RKO (cell line): ENCODE data around the gene PROK2.

Source experiments
- DNase-seq: peaks from one replicate; pipeline ENCODE4 v3.0.0-alpha.2; 2016; ENCODE audit warnings: low spot score

The PROK2 gene

GRCh38 chr3:71734881-71735280, 50.1 kb downstream of the PROK2 start:
- DNase-seq, result no peak

GRCh38 chr3:71733319-71733718, 51.6 kb downstream of the PROK2 start:
- DNase-seq, result no peak

DNA sequence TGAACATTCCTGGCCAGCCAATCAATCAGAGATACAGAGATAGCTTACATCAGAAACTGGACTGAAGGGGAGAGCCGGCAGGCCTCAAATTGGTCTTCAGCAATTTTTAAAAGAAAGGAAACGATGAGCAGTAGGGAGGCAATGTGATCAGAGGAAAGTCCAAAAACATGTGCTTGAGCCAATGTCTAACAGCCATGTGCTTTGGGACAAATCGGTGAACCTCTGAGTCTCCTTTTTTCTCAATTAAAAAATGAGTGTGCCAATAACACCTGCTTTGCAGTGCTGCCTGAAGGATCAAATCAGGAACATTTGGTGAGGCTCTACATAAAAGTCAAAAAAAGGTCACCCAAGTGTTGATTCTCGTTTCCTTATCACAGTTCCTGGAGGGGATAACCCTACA, 52.3 kb downstream of the PROK2 start:
- no peak for DNase-seq

DNA sequence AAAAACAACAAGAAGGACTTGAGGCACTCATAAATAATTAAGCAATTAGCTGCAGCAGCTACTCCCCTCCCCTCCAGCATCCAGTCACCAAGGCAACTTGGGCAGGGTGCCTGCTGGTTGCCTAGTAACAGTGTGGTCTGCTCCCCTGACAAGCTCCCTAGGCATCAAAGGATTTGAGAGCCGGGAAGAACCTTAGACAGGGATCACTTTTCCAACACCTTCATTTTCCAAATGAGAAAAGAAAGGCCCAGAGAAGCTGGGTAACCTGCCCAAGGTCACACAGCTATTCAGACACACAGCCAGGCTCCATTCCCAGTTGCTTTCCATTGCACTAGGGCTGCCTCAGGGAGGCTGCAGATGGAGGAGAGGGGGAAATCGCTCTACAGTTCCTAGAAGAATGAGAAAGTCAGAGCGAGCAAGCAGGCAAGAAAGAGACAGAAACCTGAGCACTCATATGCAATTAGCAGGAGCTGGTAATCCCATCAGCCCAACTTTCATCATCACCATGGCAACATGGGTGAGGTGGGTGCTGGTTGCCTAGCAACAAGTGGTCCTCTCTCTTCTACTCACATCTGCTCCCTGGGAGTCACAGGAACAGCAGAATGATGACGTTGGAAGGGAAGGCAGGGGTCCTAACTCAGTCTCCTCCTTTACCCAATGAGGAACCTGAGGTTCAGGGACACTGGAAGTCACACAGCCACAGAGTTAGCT, 56.2 kb downstream of the PROK2 start:
- peak; percentile 30 for DNase-seq

DNA sequence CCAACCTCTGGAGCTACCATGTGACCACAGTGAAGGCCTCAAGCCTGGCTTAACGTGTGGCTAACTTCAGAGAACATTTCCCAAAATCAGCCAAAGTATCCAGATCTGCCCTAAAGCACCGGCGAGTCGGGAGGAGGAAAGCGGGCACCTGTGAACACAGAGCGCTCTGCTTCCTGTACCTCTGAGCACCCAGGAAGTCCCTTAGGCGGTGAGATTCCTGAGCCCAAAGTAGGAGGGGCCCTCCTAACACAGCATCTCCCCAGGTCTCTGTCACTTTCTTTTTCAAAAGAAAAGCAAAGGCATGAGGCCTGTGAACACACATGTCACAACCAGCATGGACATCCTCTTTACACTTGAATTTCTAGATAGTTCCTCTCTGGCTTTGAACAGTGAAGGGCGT, 58.8 kb downstream of the PROK2 start:
- no peak for DNase-seq

DNA sequence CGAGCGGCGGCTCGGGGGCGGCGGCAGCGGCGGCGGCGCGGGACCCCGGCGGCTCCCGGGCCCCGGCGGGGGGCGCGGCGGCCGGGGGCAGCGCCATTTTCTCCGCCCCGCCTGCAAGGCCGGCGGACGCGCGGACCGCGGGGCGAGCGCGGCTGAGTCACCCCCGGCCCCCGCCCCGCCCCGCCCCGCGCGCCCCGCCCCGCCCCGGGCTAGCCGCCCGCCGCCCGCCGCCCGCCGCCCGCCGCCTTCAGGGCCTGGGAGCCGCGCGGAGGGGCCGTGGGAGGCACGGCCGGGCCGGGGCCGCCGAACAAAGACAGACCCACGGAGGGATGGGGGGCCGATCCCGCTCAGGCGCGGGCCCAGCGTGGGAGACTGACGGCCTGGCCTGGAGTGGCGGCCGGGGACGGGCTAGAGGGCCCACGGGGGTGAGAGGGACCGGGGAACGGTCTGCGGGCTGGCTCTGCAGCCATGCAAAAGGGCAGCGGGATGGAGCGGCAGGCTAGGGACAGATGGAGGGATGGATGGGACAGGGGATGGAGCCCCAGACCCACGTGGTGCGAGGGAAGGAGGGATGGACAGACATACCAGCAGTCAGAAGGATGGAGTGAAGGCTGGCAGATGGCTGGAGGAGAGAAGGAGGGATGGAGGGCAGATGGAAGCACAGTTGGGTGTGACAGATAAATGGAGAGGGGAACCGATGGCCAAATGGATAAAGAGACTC, 59.5 kb downstream of the PROK2 start, which contains the start of gene EIF4E3:
Gene EIF4E3 (minus strand): TSS at position 132 of the 721 bp plus-strand sequence. CDS start 35 bp downstream, at position 97.
- DNase-seq, result peak; percentile 48

DNA sequence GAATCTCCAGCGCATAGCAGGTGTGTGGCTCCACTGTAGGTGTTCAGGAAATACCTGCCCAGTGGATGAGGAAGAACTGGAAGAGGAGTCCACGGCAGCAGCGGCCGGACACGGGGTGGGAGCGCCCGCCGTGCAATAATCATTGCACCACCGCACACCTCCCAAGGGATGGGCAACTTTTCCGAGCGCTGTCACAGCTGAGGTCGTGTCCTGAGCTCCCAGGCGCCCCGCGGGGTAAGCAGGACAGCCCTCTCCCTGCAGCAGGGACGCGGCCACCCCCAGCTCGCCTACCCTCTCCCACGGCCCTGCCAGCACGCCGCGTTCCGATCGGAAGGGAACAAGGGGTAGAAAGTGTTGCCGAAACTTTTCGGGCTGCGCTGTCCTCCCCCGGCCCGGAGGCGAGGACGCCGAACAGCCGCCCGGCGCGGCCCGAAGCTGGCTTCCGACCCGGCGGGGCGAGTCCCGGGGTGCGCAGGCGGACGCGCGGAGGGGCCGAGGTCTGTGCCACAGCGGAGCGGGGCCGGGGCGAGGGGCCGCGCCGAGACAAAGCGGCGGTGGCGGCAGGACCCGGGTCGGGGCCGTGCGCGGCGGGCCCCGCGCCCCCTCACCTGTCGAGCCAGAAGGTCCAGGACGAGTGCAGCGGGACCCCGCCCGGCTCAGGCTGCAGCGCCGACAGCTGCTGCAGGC, 60.2 kb downstream of the PROK2 start:
- DNase-seq, result peak; percentile 29

DNA sequence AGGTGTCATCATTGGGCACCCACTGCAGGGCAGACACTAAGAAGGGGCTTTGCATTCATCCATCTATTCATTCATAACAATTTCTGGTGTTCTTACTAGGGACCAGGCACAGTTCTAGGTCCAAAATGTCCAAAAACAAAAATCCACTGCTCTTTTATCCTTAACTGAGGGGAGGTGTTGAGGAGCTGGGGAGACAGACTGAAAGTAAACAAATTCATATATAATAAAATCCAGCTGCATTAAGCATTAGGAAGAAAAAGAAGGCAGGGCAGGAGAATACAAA, 60.8 kb downstream of the PROK2 start:
- DNase-seq, result no peak

DNA sequence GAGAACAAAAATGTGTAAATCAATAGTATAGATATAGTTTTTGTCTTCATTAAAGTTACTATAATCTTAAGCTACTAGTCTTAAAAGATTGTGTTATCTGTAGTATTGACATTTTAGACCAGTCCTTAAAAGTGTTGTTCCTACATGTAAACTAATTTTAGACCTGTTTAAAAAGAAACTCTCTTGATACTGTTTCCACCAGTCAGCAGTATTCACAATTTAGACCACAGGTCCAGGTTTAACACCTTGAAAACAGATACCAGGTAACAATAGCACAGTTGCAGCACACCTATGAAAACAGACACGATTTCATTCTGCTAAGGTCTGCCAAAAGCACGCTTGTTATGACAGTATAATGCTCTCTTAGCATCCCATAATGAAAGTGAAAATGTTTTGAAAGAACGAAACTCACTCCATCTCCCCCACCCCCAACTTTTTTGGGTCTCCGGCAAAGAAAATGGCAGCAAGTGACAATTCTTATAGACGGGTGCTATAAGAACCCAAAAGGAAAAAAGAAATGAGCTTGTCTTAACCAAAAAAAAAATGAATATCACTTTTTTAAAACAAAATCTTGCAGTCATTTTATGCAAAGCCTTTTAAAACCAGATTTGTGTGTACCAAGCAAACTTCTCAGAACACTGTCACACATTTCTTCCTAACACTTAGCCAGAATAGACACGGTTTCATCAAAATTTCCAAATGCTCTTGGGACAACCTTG, 61.3 kb downstream of the PROK2 start:
- DNase-seq, result no peak

DNA sequence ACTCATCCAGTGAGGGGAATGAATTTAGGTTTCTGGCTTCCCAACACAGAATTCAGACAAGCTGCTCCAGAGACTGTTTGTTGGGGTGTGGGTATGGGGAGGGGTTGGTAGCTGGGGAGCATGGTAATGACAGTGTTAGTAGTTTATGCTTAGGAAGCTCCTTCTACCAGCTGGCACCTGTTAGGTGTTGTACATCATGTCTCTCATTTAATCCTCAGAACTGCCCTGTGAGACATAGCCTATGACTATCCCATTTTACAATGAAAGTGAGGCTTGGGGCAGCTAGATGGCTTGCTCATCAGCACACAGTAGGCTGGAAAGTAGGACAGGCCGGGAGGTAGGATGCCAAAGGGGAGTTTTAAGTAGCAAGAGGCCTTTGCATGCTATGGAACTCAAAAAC, 62.3 kb downstream of the PROK2 start:
- DNase-seq, result no peak
